HCT116 (cell line): ENCODE measurements around the gene CFAP161. TPM values are rescaled to one million over a fixed set of nuclear protein-coding genes. Genes with fewer than 3 reads are reported as not detected.

Experiments used
- ATAC-seq: fragments of 200-7000 bp; cut with Tn5 transposase; 2 replicates; pipeline ENCODE4 v1.9.1; 2020; ENCODE audit warnings: mild to moderate bottlenecking, moderate library complexity
- BruUV-seq: library from RNA; stranded (reverse); fragments of 400-500 nt; replicated peaks from 2 replicates; lab custom pipeline; 2021; lab: Mats Ljungman, UMichigan
- CTCF ChIA-PET: fragments of 300-600 bp; sonication (Branson Sonifier 250); formaldehyde crosslinking; loops from one replicate; lab custom pipeline; 2021; ENCODE audit warnings: antibody characterized with exemption; lab: Charles Lee
- POLR2A ChIA-PET: fragments of 300-600, 350-600 bp; sonication (Branson Sonifier 250); formaldehyde crosslinking; loops from one replicate; lab custom pipeline; 2021; ENCODE audit warnings: antibody characterized with exemption; lab: Charles Lee
- RAD21 ChIA-PET, 2 experiments: fragments of 300-600 bp; sonication (Branson Sonifier 250); formaldehyde crosslinking; loops; one replicate each; lab custom pipeline; 2023; ENCODE audit warnings: low total read pairs in 2 of 2; ENCODE audit not compliant: uncharacterized antibody in 2 of 2, unreplicated experiment in 2 of 2, low non-redundant PET in 1 of 2; lab: Charles Lee
- DNase-seq: peaks from one replicate; pipeline ENCODE4 v3.0.0-alpha.2; 2010; ENCODE audit warnings: low read depth, low spot score
- H2AFZ ChIP-seq: fragments of 200-600 bp; shearing (Covaris generic), sonication (generic); 2 replicates; pipeline ENCODE4 v1.6.1; 2017; ENCODE audit warnings: low read depth, mixed run types, mixed read lengths, antibody characterized with exemption, low read length; ENCODE audit not compliant: poor library complexity, severe bottlenecking
- H3K27ac ChIP-seq: 2 replicates; pipeline ENCODE4 v1.5.1; 2012; ENCODE audit warnings: low read depth, low read length
- H3K27me3 ChIP-seq: fragments of 200-600 bp; sonication (generic); 2 replicates; pipeline ENCODE4 v1.6.1; 2016; ENCODE audit warnings: mixed run types, low read length, mixed read lengths; ENCODE audit not compliant: insufficient read depth
- H3K36me3 ChIP-seq, 2 experiments: fragments of 200-500 bp in 1 of 2; fragments of 200-600 bp in 1 of 2; sonication (Bioruptor generic) in 1 of 2; sonication (generic) in 1 of 2; 2 replicates each; pipeline versions ENCODE4 v1.5.1 to v1.6.1; 2014 to 2016; ENCODE audit warnings: low read length in 2 of 2, inconsistent platforms in 1 of 2, mixed read lengths in 1 of 2, mixed run types in 1 of 2; ENCODE audit not compliant: insufficient read depth in 2 of 2, control insufficient read depth in 1 of 2
- H3K4me1 ChIP-seq, 2 experiments: fragments of 200-600 bp in 1 of 2; sonication (generic) in 1 of 2; 2 replicates each; pipeline versions ENCODE4 v1.5.1 to v1.6.1; 2012 to 2017; ENCODE audit warnings: low read length in 2 of 2, inconsistent platforms in 1 of 2, mild to moderate bottlenecking in 1 of 2, mixed read lengths in 1 of 2, mixed run types in 1 of 2, moderate library complexity in 1 of 2; ENCODE audit not compliant: insufficient read depth in 2 of 2, control insufficient read depth in 1 of 2
- H3K4me2 ChIP-seq: fragments of 200-600 bp; sonication (generic); 2 replicates; pipeline ENCODE4 v1.6.1; 2017; ENCODE audit warnings: mixed run types, low read length, mixed read lengths
- H3K4me3 ChIP-seq, 2 experiments: fragments of 200-600 bp in 1 of 2; sonication (generic) in 1 of 2; replicated peaks in 1 of 2; 2 replicates each; pipeline ENCODE4 v1.5.1; 2011 to 2016; ENCODE audit warnings: low read length in 2 of 2, control low read depth in 1 of 2, low read depth in 1 of 2, mild to moderate bottlenecking in 1 of 2, mixed read lengths in 1 of 2, mixed run types in 1 of 2
- H3K79me2 ChIP-seq: fragments of 200-600 bp; sonication (generic); 2 replicates; pipeline ENCODE4 v1.6.1; 2017; ENCODE audit warnings: mild to moderate bottlenecking, mixed run types, low read length, moderate library complexity, mixed read lengths; ENCODE audit not compliant: insufficient read depth
- H3K9ac ChIP-seq: fragments of 200-600 bp; sonication (generic); 2 replicates; pipeline ENCODE4 v1.6.1; 2016; ENCODE audit warnings: low read length, mixed read lengths
- H3K9me2 ChIP-seq: fragments of 200-600 bp; sonication (generic), shearing (Covaris generic); 2 replicates; pipeline ENCODE4 v1.6.1; 2017; ENCODE audit warnings: mixed run types, mild to moderate bottlenecking, moderate library complexity; ENCODE audit not compliant: insufficient read depth
- H3K9me3 ChIP-seq, 2 experiments: fragments of 200-500 bp in 1 of 2; fragments of 200-600 bp in 1 of 2; sonication (Bioruptor generic) in 1 of 2; sonication (generic) in 1 of 2; 2 replicates each; pipeline ENCODE4 v1.6.1; 2014 to 2017; ENCODE audit warnings: low read length in 2 of 2, mixed read lengths in 2 of 2, inconsistent platforms in 1 of 2, low read depth in 1 of 2, mild to moderate bottlenecking in 1 of 2, mixed run types in 1 of 2, moderate library complexity in 1 of 2; ENCODE audit not compliant: control insufficient read depth in 1 of 2, insufficient read depth in 1 of 2
- H4K20me1 ChIP-seq: fragments of 200-600 bp; sonication (generic), shearing (Covaris generic); 2 replicates; pipeline ENCODE4 v1.6.1; 2017; ENCODE audit warnings: mixed run types, mild to moderate bottlenecking, moderate library complexity; ENCODE audit not compliant: insufficient read depth
- ATF3 ChIP-seq: IDR thresholded peaks from 2 replicates; pipeline ENCODE4 v1.6.1; 2012
- CBX3 ChIP-seq: IDR thresholded peaks from 2 replicates; pipeline ENCODE4 v1.6.1; 2012; ENCODE audit warnings: low read depth
- CEBPB ChIP-seq: IDR thresholded peaks from 2 replicates; pipeline ENCODE4 v1.6.1; 2012; ENCODE audit warnings: low read depth
- EGR1 ChIP-seq: IDR thresholded peaks from 2 replicates; pipeline ENCODE4 v1.6.1; 2012; ENCODE audit warnings: low read depth
- ELF1 ChIP-seq: IDR thresholded peaks from 2 replicates; pipeline ENCODE4 v1.6.1; 2012; ENCODE audit warnings: low read depth, borderline replicate concordance
- EZH2 ChIP-seq: fragments of 200-600 bp; sonication (generic); IDR thresholded peaks from 2 replicates; pipeline ENCODE4 v1.6.1; 2017; ENCODE audit warnings: antibody characterized with exemption, mixed run types
- EZH2phosphoT487 ChIP-seq: fragments of 200-600 bp; IDR thresholded peaks from 2 replicates; pipeline ENCODE4 v1.6.1; 2018; ENCODE audit warnings: antibody characterized with exemption, borderline replicate concordance
- JUND ChIP-seq: IDR thresholded peaks from 2 replicates; pipeline ENCODE4 v1.6.1; 2012
- MAX ChIP-seq: IDR thresholded peaks from 2 replicates; pipeline ENCODE4 v1.6.1; 2012
- POLR2A ChIP-seq: IDR thresholded peaks from 2 replicates; pipeline ENCODE4 v1.7.0; 2011; ENCODE audit warnings: borderline replicate concordance; ENCODE audit not compliant: insufficient read depth, insufficient read length; ENCODE audit errors: extremely low read depth
- POLR2AphosphoS5 ChIP-seq: IDR thresholded peaks from 2 replicates; pipeline ENCODE4 v1.6.1; 2011; ENCODE audit warnings: mild to moderate bottlenecking, low read depth, low read length, moderate library complexity
- RAD21 ChIP-seq: IDR thresholded peaks from 2 replicates; pipeline ENCODE4 v1.6.1; 2012; ENCODE audit warnings: low read depth, mild to moderate bottlenecking
- SIN3A ChIP-seq: IDR thresholded peaks from 2 replicates; pipeline ENCODE4 v1.6.1; 2012; ENCODE audit warnings: low read depth
- TCF7L2 ChIP-seq: IDR thresholded peaks from 2 replicates; pipeline ENCODE4 v1.7.0; 2011; ENCODE audit warnings: borderline replicate concordance, inconsistent platforms; ENCODE audit not compliant: insufficient read depth, insufficient read length; ENCODE audit errors: extremely low read depth
- YY1 ChIP-seq: IDR thresholded peaks from 2 replicates; pipeline ENCODE4 v1.6.1; 2011; ENCODE audit warnings: low read length, low read depth, moderate library complexity, mild to moderate bottlenecking; ENCODE audit not compliant: insufficient replicate concordance; ENCODE audit errors: extremely low read depth
- ZBTB33 ChIP-seq: IDR thresholded peaks from 2 replicates; pipeline ENCODE4 v1.6.1; 2011; ENCODE audit warnings: mild to moderate bottlenecking, low read length, moderate library complexity; ENCODE audit not compliant: insufficient replicate concordance; ENCODE audit errors: extremely low read depth
- ZFX ChIP-seq: fragments of 450-650 bp; IDR thresholded peaks from 2 replicates; pipeline ENCODE4 v1.6.1; 2017
- intact Hi-C: fragments of 100-400 bp; cut with micrococcal nuclease; formaldehyde crosslinking; loops from 2 replicates; pipeline ENCODE4 v1.10.0; 2022
- total RNA-seq: library from RNA; stranded (reverse); gene quantifications from one replicate; pipeline ENCODE4 v1.2.1, GENCODE V29; 2021; ENCODE audit not compliant: unreplicated experiment
- TF ChIP-seq, protein P1 (sequence below), 3 experiments: fragments of 200-600 bp in 1 of 3; sonication (generic) in 1 of 3; IDR thresholded peaks in 2 of 3; conservative IDR thresholded peaks in 1 of 3; 2 replicates each; pipeline ENCODE4 v1.5.1; 2012 to 2017; ENCODE audit warnings: low read depth in 2 of 3, low read length in 2 of 3, antibody characterized with exemption in 1 of 3, borderline replicate concordance in 1 of 3, control low read depth in 1 of 3, mild to moderate bottlenecking in 1 of 3, mixed read lengths in 1 of 3, mixed run types in 1 of 3, moderate library complexity in 1 of 3; ENCODE audit not compliant: insufficient read depth in 1 of 3
- TF ChIP-seq, protein P2 (sequence below): IDR thresholded peaks from 2 replicates; pipeline ENCODE4 v1.6.1; 2012; ENCODE audit warnings: low read depth

The CFAP161 gene
- total RNA-seq, 1 experiment from 2014 or later: 0.15 TPM

DNA sequence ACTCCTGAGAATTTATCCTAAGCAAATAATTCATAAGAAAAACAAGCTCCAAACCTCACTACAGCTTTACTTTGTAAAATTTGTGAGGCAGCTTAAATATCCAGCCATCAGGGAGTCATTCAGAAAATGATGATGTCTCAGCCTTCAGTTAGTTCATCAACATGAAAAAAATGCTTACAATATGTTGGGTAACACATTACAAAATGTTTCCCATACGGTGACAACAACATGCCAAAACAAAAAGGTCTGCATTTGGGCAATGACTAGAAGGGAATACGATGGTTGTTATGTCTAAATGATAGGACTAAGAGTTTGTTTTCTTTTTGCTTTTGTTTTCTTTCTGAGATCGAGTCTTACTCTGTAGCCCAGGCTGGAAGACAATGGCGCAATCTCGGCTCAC, 47.0 kb upstream of the CFAP161 start:
- Histone ChIP-seq H3K27me3 (no peaks in the 10 kb centered on the region), H3K9ac (no peak overlapping the region), H3K4me2 (no peak overlapping the region), H3K27ac (no peak overlapping the region), H3K9me3 (no peaks in the 10 kb centered on the region), H2AFZ (no peak overlapping the region), H3K79me2 (no peaks in the 10 kb centered on the region), H3K9me2 (no peaks in the 10 kb centered on the region), H3K4me1 (peaks cover 2 to 9% of the 10 kb centered on the region in 2 experiments; a peak in 3 of 4 replicates), H3K4me3 (no peak overlapping the region), H3K36me3 (no peaks in the 10 kb centered on the region), H4K20me1 (no peaks in the 10 kb centered on the region)
- no peak for ATAC-seq
- RAD21 ChIA-PET: no interaction called here
- no TSS peak for BruUV-seq
- TF ChIP-seq TCF7L2: no peak
- TF ChIP-seq CBX3: no peak
- no peak for TF ChIP-seq ATF3
- TF ChIP-seq CEBPB: no peak
- TF ChIP-seq ELF1: no peak
- no peak for TF ChIP-seq ZFX
- TF ChIP-seq, protein P1, sequence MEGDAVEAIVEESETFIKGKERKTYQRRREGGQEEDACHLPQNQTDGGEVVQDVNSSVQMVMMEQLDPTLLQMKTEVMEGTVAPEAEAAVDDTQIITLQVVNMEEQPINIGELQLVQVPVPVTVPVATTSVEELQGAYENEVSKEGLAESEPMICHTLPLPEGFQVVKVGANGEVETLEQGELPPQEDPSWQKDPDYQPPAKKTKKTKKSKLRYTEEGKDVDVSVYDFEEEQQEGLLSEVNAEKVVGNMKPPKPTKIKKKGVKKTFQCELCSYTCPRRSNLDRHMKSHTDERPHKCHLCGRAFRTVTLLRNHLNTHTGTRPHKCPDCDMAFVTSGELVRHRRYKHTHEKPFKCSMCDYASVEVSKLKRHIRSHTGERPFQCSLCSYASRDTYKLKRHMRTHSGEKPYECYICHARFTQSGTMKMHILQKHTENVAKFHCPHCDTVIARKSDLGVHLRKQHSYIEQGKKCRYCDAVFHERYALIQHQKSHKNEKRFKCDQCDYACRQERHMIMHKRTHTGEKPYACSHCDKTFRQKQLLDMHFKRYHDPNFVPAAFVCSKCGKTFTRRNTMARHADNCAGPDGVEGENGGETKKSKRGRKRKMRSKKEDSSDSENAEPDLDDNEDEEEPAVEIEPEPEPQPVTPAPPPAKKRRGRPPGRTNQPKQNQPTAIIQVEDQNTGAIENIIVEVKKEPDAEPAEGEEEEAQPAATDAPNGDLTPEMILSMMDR (IDR thresholded peaks at IDR 0.05 in 2 of 3, conservative IDR thresholded peaks at IDR 0.05 in 1 of 3; ENCODE audit: borderline replicate concordance in 1 of 3, insufficient read depth in 1 of 3, low read depth in 2 of 3, low read length in 2 of 3): no peak
- no peak for TF ChIP-seq RAD21
- no peak for TF ChIP-seq SIN3A
- TF ChIP-seq, protein P2, sequence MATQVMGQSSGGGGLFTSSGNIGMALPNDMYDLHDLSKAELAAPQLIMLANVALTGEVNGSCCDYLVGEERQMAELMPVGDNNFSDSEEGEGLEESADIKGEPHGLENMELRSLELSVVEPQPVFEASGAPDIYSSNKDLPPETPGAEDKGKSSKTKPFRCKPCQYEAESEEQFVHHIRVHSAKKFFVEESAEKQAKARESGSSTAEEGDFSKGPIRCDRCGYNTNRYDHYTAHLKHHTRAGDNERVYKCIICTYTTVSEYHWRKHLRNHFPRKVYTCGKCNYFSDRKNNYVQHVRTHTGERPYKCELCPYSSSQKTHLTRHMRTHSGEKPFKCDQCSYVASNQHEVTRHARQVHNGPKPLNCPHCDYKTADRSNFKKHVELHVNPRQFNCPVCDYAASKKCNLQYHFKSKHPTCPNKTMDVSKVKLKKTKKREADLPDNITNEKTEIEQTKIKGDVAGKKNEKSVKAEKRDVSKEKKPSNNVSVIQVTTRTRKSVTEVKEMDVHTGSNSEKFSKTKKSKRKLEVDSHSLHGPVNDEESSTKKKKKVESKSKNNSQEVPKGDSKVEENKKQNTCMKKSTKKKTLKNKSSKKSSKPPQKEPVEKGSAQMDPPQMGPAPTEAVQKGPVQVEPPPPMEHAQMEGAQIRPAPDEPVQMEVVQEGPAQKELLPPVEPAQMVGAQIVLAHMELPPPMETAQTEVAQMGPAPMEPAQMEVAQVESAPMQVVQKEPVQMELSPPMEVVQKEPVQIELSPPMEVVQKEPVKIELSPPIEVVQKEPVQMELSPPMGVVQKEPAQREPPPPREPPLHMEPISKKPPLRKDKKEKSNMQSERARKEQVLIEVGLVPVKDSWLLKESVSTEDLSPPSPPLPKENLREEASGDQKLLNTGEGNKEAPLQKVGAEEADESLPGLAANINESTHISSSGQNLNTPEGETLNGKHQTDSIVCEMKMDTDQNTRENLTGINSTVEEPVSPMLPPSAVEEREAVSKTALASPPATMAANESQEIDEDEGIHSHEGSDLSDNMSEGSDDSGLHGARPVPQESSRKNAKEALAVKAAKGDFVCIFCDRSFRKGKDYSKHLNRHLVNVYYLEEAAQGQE: no peak
- no peak for TF ChIP-seq EZH2phosphoT487
- no peak for TF ChIP-seq ZBTB33
- no peak for TF ChIP-seq POLR2AphosphoS5
- TF ChIP-seq MAX: no peak
- no peak for TF ChIP-seq JUND
- no peak for TF ChIP-seq EGR1
- TF ChIP-seq YY1: no peak
- TF ChIP-seq EZH2: no peak
- no peak for TF ChIP-seq POLR2A
- POLR2A ChIA-PET: no interaction called here
- CTCF ChIA-PET: interaction anchor here (1.1 kb wide), 1 partner anchor 179 kb away, joined by 4 read pairs; no protein-coding TSS in a partner anchor
- DNase-seq: no peak
- intact Hi-C loops: no loop called here
